Occipital lobe (tissue), 2 donors: ENCODE data around the gene UBL7. TPM values are rescaled to one million over a fixed set of nuclear protein-coding genes. Genes with fewer than 3 reads are reported as not detected.
A peak's percentile ranks its signal among the peaks of the same experiment; 100 is the strongest.

ENCODE experiments used
- DNase-seq: peaks from one replicate; lab custom pipeline; 2025; lab: John Stamatoyannopoulos, UW
- total RNA-seq: library from RNA; depleted of rRNA; stranded (reverse); fragments of >200 nt; gene quantifications from one replicate; pipeline ENCODE4 v1.2.3, GENCODE V29; 2014

Gene UBL7
- total RNA-seq, 1 donor from 2014 or later, result 31.2 TPM

GRCh38 chr15:74441248-74441941, 19.6 kb downstream of the UBL7 start:
- no peak for DNase-seq

- DNase-seq, result peak; percentile 63
Observed at GRCh38 chr15:74438721-74439316, 22.1 kb downstream of the UBL7 start.

- DNase-seq, result no peak
Observed at GRCh38 chr15:74438206-74438605, 22.8 kb downstream of the UBL7 start.

DNA sequence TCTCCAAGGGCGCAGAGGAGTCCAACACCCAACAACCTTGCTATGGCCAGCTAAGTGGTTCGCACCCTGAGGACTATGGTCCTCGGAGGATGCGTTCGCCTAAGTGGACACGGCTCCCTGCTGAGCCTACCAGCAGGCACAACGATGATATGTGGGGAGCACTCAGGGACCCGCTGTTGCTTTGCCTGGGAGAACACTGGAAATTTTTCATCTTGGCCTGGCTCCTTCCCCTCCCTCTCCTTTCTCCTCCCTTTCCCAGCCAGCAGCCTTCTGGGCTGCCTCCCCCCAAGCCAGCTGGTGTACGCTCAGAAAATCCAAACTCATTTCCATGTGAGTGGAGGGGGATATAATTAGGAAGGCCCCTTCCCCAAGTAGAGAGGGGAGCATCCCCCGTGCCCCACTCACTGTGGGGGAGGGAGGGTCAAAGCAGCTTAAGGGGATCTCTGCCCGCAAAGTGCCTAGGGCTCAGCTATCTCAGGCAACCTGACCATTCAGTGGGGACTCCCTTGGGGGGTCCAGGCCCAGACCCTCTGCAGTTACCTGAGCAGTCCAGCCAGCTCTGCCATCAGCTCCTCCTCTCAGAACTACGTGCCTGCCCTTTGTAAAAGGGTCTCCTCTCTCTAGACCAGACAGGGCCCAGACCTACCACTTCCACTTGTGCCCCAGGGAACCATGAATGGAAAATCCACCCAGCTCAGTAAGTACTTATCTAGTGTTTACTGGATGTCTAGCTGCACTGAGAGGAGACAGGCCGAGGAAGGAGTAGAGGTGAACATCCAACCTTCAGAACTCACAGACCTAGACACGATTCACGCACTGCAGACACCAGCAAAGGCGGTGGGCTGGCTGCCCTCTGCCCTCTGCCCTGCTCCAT, 26.5 kb downstream of the UBL7 start:
- no peak for DNase-seq

DNA sequence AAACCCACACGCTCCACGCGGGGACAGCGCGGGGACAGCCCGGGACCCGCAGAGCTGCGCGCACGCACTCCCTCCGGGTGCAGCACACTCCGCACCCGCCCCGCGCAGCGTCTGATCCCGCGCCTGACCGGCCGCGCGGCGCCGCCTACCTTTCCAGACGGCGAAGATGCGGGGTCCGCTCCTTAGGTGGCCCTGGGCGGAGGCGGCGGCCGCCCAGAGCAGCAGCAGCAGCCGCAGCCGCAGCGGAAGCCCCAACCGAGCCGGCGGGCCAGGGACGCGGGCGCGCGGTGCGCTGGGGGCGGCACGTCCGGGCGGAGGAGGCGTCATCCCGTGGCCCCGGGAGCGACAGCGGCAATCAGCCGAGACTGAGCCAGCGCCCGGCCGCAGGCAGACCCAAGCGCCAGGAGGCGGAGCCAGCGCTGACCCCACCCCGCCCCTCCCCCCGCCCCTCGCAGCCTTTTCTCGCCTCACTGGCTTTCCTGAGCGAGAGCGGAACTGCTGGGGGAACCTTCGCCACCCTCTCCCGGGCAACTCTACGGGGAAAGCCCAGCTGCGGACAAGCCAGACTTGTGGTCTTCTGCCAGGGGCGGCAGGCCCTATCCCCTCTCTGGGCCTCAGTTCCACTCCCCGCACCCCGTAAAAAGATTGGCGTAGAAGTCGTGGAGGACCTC, 27.2 kb downstream of the UBL7 start, which contains the start of gene SEMA7A:
SEMA7A (minus strand) TSS at position 367 of the 671 bp plus-strand sequence; CDS start at position 327, 40 bp downstream.
- DNase-seq, result peak; percentile 91

DNA sequence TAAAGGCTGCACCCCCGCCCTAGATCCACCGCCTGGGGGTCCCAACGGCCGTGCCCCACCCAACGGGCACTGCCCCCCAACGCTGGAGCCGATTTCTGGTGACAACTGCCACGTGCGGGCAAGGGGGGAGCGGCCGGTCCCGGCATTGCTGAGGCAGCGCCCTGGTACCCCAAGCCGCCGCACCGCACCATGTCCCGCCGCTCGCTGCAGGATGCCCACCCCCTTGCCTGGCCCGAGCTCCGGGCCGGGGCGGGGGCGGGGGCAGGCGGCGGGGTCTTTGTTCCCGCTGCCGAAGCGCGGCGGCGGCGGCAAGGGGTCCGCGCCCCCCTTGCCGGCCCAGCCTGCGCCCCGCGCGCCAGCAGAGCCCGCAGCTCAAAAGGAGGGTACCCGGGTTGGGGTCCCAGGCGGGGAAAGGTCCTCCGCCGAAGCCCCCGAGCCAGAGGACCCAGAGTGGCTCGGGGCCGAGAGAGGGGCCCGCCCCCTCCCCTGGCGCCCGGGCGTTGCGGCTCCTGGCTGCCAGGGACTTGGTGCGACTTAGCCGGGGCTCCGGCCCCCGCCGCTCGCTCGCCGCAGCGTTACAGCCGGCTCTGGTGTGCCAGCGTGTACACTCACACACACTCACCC, 27.9 kb downstream of the UBL7 start:
- no peak for DNase-seq

GRCh38 chr15:74432271-74432967, 28.5 kb downstream of the UBL7 start:
- no peak for DNase-seq

DNA sequence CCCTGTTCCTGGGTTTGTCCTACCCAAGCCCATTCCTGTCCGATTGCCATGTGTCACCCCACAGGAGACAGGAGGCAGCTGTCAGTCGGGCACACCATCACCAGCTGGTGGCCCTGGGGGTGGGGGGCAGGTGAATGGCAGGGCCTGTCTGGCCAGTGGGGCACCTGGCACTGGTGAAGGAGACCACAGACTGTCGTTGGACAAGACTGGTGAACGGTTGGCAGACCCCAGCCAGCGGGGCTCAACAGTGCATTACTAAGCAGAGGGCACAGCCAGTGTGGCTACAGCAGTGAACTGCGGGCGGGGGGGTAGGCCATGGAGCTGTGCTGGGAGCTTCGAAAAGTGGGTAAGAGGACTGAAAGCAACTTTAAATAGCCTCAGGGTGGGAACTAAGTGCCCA, 29.3 kb downstream of the UBL7 start:
- no peak for DNase-seq

GRCh38 chr15:74431116-74431515, 29.8 kb downstream of the UBL7 start:
- DNase-seq, result no peak

GRCh38 chr15:74430510-74430951, 30.4 kb downstream of the UBL7 start:
- no peak for DNase-seq

- DNase-seq, result no peak
Observed at GRCh38 chr15:74429781-74430400, 31.1 kb downstream of the UBL7 start.

- no peak for DNase-seq
Observed at GRCh38 chr15:74428970-74429780, 31.8 kb downstream of the UBL7 start.

DNA sequence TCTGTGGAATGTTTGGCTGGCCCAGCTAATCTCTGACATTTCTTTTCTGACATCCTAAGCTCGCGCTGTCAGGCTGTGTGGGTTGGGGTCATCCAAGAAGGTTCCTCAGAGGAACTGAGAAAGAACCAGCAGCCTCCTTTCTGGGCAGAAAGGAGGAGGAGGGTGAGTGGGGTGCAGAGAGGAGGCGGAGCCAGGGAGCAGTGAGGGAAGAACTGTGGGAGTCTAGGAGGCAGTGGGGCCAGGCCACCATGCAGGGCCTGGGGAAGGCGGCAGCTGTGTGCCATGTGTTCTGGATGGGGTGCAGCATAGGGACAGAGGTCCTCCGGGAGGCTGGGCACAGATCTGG, 32.5 kb downstream of the UBL7 start:
- DNase-seq, result no peak

DNA sequence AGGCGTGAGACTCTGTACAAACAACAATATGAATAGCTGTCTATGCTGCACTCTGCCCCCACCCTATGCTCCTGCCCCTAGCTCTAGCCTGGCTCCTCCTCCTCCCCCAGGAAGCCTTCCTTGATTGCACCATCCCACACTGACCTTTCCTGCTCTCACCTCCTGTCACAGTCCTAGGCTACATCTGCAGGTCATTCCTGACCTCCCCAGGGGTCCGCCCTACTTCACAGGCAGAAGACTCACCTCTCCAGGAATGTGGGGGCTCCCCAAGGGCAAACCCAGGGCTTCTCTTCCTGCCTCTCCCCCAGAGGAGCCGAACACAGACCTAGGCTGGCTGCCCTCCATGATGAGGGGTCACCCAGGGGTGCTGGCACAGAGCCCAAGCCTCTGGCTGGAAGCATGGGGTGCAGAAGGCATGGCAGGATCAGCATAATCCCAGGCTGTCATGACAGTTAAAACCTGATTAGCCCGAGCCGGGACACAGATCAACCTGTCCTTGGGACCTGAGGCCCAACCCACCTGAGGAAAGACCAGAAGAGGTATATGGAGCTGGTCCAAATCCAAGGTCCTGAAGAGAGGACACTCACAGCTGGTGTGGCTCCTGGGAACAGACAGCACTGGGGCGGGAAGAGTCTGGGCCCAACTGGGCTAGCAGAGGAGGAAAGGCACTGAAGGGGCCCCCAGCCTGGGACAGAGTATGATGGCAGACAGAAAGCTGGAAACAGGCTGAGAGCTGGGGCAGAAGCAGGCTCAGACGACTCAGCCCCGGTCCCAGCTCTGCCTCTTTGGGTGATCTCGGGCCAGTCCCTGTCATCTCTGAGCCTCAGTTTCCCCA, 33.1 kb downstream of the UBL7 start:
- DNase-seq, result no peak

DNA sequence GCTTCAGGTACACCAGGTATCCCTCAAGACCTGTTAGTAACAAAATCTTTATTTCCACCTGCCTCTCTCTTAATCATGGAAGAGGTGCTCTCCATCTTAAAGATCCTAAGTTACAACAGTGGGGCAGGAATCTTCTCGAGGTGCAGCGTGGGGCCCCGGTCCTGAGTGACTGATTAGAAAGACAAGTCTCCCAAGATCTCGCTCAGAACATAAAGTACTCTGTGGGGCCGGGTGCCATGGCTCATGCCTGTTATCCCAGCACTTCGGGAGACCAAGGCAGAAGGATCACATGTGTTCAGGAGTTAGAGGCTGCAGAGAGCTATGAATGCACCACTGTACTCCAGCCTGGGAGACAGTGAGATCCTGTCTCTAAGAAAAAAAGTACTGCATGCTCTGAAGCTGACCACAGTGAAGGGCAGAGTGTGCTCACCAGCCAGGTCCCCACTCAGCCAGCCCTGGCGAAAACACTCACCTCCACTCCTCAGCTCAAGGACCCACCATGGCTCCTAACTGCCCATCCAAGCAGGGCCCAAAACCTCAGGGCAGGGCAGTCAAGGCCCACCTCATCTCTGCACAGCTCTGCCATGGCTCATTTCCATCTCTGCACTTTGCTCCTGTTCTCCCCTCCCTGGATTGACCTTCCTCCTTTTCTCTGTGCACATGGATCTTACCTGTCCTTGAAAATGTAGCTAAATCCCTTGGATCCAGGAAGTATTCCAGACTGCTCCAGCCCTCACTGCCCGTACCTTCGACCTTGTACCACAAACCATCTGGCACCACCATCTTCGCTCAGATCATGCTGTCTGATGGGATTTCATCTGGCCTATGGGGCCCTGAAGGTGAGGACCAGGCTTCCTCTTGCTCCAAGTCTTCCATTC, 34.3 kb downstream of the UBL7 start:
- DNase-seq, result no peak

DNA sequence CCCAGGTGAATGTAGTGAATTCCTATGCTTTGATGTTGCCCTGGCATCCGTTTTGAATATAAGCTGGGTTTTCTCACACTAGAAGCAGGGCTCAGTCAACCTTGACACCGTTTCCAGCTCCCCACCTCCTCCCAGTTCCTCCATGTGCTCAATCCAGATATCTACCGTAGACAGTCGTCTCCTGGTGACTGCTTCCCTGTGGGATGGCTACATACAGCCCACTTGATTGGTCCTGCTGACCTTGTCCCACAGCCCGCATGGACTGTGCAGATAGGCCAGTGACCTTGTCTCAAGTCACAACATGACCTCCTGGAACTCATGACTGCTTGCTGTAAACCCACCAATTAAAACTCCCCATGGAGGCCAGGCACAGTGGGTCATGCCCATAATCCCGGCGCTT, 35.3 kb downstream of the UBL7 start:
- no peak for DNase-seq

DNA sequence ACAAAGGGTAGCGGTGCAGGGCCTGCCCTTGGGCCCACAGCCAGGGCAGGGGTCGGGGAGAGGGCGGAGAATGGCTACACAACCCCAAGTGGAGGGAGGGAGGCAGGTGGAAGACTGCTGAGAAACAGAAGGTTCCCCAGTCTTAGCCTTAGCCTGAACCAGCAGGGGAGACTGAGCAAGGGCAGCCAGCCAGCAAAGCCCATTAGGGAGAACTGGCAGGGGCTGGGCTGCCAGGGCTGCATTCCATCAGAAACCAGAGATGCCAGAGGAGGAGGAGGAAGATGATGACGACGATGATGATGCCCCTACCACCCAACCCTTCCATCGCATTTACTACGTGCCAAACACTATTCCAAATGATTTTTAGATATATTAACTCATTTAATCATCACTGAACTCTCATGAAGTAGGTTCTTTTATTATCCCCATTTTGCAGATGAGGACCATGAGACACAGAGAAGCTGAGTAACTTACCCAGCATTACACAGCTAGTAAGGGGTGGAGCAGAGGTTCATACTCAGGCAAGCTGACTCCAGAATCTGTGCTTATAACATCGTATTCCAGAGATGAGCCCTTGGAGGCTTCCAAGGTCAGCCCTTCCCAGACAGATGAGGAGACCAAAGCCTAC, 35.9 kb downstream of the UBL7 start:
- DNase-seq, result no peak
